ENCODE data around the gene PRX.

The PRX gene

GRCh38 chr19:40363069-40363468 is 50.1 kb downstream of the PRX start:
- DNase-seq = no peak

DNA sequence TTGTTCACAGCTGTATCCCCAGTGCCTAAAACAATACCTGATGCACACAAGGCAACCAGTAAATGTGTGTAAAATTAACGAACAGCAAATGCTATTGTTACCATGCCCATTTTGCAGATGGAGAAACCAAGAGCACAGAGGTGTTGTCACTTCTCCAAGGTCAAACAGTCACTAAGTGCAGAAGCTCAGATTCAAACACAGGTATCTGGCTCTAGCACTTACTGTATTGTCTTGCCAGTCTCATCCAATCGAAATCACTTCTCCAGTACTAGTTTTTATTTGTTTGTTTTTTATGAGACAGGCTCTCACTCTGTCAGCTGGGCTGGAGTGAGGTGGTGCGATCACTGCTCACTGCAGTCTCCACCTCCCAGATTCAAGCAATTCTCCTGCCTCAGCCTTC is 51.0 kb downstream of the PRX start:
- no peak for DNase-seq

- DNase-seq = no peak
Observed at GRCh38 chr19:40360708-40361241, 52.4 kb downstream of the PRX start.

DNA sequence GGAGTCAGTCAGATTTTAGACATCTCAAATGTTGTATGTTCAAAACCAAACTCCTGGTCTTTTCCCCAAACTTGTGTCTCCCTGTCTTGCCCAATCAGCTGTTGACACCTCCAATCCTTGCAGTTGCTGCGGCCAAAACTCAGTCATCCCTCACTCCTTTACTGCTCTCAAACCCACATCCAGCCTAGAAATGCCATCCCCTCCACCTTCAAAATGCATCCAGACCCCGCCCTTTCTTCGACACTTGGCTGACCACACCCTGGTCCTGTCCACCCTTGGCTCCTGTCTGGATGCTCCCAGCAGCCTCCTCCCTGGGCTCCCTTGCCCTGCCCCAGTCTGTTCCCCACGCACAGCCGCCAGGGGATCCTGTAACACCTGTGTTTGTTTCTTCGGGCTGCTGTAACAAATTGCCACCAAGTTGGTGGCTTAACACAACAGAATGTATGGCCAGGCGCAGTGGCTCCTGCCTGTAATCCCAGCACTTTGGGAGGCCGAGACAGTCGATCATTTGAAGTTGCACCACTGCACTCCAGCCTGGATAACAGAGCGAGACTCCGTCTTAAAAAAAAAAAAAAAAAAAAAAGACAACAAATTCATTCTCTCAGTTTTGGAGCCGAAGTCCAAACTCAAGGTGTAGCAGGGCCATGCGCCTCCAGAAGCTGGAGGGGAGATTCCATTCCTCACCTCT is 53.0 kb downstream of the PRX start:
- no peak for DNase-seq

- no peak for DNase-seq
Observed at GRCh38 chr19:40358773-40359172, 54.4 kb downstream of the PRX start.

DNA sequence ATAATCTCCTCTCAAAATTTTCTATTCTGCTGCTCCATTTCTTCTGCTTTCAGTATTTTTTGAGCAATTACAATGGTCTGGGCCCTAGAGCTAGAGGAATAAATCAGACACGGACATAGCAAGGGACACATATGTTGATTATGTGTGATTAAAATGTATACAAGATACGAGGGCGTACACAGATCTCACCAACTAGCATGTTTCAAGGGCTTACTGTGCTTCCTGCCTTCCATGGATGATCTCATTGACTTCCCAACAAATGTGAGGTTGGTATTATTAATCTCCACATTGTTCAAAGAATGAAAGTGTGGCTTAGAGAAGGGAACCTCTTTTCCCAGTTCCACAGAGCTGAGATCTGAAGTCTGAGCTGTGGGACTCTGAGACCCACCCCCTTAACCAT is 55.5 kb downstream of the PRX start:
- no peak for DNase-seq

DNA sequence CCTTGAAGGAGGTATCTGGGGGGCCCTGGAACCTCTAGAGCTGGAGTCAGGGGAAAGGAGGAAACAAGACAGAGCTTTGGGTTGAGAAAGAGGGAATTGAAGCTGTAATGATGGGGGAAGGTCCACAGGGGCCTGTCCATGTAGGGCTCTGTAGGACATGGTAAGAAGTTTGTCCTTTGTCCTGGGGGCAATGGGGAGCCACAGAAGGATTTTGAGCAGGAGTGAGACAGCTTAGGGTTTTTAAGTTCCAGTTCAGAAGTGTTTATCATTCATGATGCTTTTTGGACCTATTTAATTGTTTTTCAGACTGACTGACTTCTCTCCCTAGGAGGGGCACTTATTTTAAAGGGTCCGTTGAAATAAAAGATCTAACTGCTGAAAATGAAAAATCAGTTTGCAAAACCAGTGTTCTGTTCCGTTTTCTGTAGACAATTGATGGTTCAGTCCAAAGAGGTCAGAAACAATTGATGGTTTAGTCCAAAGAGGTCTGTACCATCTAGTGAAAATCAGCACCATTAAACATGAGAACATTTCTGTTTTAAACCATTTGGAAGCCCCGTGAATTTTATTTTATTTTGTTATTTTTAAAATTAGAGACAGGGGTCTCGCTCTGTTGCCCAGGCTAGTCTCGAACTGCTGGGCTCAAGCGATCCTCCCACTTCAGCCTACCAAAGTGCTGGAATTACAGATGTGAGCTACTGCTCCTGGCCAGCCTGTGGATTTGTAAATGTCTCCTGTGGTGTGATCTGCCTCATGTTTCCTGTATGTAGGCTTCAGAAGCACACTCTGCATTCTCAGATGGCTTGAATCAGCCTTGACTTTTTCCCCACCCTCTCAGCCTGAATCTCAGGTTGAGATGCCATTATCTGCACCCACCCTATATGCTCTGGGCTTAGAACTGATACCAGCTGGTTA is 56.2 kb downstream of the PRX start:
- DNase-seq = no peak

- no peak for DNase-seq
Observed at GRCh38 chr19:40355975-40356680, 57.0 kb downstream of the PRX start.

GRCh38 chr19:40348961-40349507 is 64.1 kb downstream of the PRX start:
- no peak for DNase-seq

GRCh38 chr19:40348125-40348913 is 64.9 kb downstream of the PRX start, which contains the start of the genes C19orf47 and PLD3:
Gene C19orf47 (minus strand): TSS chr19:40348397. CDS start chr19:40341857, 6,540 bp downstream.
Gene PLD3 (plus strand): TSS chr19:40348695. CDS start chr19:40366484, 17,789 bp downstream.
- DNase-seq = peak; percentile 99

DNA sequence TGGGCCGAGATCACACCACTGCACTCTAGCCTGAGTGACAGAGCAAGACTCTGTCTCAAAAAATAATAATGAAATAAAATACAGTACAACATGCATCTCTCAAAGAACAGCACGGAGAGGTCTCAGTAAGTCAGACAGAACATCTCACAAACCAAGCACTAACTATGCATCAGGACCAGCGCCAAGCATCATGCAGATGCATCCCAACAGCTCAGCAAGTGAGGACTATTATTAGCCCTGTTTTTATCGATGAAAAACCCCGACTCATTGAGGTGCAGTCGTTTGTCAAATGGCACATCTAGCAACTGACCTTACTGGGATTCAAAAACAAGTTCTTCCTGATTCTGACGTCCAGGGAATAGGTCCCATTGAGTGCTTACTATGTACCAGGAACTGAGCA is 68.8 kb downstream of the PRX start:
- no peak for DNase-seq

Measured in CD4-positive, alpha-beta T cell treated with Interleukin-17A for 4 hours (primary cell).